Measurements from ENCODE around the gene CRTAP.
"Not testable (repeated sequence)": the region's sequence is repeated elsewhere in the genome, so short reads cannot be mapped to it uniquely, and the experiment has no call there.

- not testable (repeated sequence) for TF ChIP-seq EZH2 (IDR thresholded peaks at IDR 0.05; ENCODE audit: insufficient read depth, poor library complexity, severe bottlenecking); EZH2phosphoT487 (IDR thresholded peaks at IDR 0.05; ENCODE audit: insufficient read depth, low read depth)
Measured at GRCh38 chr3:33079813-33080212, 34.0 kb upstream of the CRTAP start.
